ENCODE data around the gene MAP3K13. TPM values are rescaled to one million over a fixed set of nuclear protein-coding genes. Genes with fewer than 3 reads are reported as not detected.

Gene MAP3K13
- total RNA-seq, 2 donors from 2014 or later, result 20.4 to 21.1 TPM

DNA sequence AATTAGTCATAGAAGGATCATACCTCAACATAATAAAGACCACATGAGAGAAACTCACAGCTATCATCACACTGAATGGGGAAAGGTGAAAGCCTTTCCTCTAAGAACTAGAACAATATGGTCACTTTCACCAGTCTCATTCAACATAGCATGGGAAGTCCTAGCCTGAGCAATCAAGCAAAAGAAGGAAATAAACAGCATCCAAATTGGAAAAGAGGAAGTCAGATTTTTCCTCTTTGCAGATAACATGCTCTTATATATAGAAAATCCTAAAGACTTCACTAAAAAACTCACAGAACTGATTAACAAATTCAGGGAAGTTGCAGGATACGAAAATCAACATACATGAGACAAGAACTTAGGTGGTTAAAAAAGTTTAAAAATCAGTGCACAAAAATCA is 24.7 kb downstream of the MAP3K13 start:
- Histone ChIP-seq H3K27ac (ENCODE audit: low read depth, low read length) (no peak overlapping the region), H3K4me3 (ENCODE audit: low read length) (no peak overlapping the region), H3K9ac (ENCODE audit: extremely low read depth, low read length, poor library complexity, severe bottlenecking) (no peak overlapping the region), H3K27me3 (ENCODE audit: control insufficient read depth, insufficient read depth, low read length, poor library complexity, severe bottlenecking) (no peaks in the 10 kb centered on the region), H3K4me1 (ENCODE audit: control insufficient read depth, insufficient read depth, low read length) (no peaks in the 10 kb centered on the region), H3K9me3 (ENCODE audit: control insufficient read depth, low read length) (no peaks in the 10 kb centered on the region), H3K36me3 (ENCODE audit: control insufficient read depth, insufficient read depth, low read length) (no peaks in the 10 kb centered on the region)
- Mint-ChIP-seq H3K4me1 (no peaks in the 10 kb centered on the region), H3K36me3 (ENCODE audit: low read depth) (no peaks in the 10 kb centered on the region), H3K27ac (no peak overlapping the region), H3K27me3 (ENCODE audit: insufficient read depth) (peaks cover 28% of the 10 kb centered on the region), H3K9me3 (peaks cover 4% of the 10 kb centered on the region), H3K4me3 (no peak overlapping the region)
- TF ChIP-seq, protein P1, sequence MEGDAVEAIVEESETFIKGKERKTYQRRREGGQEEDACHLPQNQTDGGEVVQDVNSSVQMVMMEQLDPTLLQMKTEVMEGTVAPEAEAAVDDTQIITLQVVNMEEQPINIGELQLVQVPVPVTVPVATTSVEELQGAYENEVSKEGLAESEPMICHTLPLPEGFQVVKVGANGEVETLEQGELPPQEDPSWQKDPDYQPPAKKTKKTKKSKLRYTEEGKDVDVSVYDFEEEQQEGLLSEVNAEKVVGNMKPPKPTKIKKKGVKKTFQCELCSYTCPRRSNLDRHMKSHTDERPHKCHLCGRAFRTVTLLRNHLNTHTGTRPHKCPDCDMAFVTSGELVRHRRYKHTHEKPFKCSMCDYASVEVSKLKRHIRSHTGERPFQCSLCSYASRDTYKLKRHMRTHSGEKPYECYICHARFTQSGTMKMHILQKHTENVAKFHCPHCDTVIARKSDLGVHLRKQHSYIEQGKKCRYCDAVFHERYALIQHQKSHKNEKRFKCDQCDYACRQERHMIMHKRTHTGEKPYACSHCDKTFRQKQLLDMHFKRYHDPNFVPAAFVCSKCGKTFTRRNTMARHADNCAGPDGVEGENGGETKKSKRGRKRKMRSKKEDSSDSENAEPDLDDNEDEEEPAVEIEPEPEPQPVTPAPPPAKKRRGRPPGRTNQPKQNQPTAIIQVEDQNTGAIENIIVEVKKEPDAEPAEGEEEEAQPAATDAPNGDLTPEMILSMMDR (conservative IDR thresholded peaks at IDR 0.05), result no peak
- no CpG with 5 or more reads among the region's 1 CpG for WGBS, 2 experiments (ENCODE audit: insufficient coverage in 1 of 2, insufficient read length in 1 of 2)
- no peak for DNase-seq

DNA sequence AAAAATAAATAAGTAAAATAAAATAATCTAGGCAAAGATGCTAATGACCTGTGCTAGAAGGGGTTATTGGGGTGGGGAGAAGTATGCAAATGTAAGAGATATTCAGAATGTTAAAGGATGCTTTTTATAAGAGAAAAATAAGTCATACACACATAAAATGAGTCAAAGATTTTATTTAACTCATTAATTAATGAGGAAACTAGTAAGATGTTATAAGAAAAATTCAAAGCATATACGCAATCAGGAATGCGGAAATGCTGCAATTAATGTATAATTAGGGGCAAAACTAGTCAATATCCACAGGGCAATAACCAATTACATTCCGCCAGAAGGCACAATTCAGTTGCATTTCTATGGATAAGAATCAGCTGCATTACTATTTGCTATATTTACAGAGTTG is 30.1 kb downstream of the MAP3K13 start:
- no peak overlapping the region for H3K27ac Mint-ChIP-seq
- no peaks in the 10 kb centered on the region for H3K36me3 Mint-ChIP-seq (ENCODE audit: low read depth)
- H3K9ac ChIP-seq (ENCODE audit: extremely low read depth, low read length, poor library complexity, severe bottlenecking), result no peak overlapping the region
- H3K27ac ChIP-seq (ENCODE audit: low read depth, low read length), result no peak overlapping the region
- H3K9me3 Mint-ChIP-seq, result no peaks in the 10 kb centered on the region
- no peak overlapping the region for H3K4me3 ChIP-seq (ENCODE audit: low read length)
- DNase-seq, result no peak
- H3K4me1 ChIP-seq (ENCODE audit: control insufficient read depth, insufficient read depth, low read length), result no peaks in the 10 kb centered on the region
- TF ChIP-seq, protein P1 (conservative IDR thresholded peaks at IDR 0.05), result no peak
- H3K4me1 Mint-ChIP-seq, result no peaks in the 10 kb centered on the region
- no peak overlapping the region for H3K4me3 Mint-ChIP-seq
- WGBS, 2 experiments (ENCODE audit: insufficient coverage in 1 of 2, insufficient read length in 1 of 2), result 95 to 100% methylated on average over 1 to 3 of the region's 3 CpGs
- no peaks in the 10 kb centered on the region for H3K9me3 ChIP-seq (ENCODE audit: control insufficient read depth, low read length)
- no peaks in the 10 kb centered on the region for H3K36me3 ChIP-seq (ENCODE audit: control insufficient read depth, insufficient read depth, low read length)
- no peaks in the 10 kb centered on the region for H3K27me3 ChIP-seq (ENCODE audit: control insufficient read depth, insufficient read depth, low read length, poor library complexity, severe bottlenecking)
- H3K27me3 Mint-ChIP-seq (ENCODE audit: insufficient read depth), result peaks cover 14% of the 10 kb centered on the region

DNA sequence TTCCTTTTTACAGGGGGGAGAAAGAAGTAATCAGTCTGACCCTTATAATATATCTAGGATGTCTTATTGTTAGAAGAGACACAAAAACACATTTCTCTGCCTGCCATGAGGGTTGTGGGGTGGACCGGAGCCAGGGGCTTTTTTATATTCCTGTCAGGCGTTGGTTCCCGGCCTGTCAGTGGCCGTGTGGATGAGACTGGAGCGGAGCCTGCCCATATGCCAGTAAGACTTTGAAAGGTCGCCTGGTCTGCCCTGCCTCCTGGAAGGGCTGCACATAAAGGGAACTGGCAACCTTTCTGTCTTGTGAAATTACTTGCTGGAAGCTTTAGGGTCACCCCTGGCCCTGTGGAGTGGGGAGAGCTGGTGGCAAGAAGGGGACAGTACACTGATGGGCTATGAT is 34.7 kb downstream of the MAP3K13 start:
- WGBS, 2 experiments (ENCODE audit: insufficient coverage in 1 of 2, insufficient read length in 1 of 2), result 89 to 93% methylated on average over 6 of the region's 6 CpGs
- H3K9me3 Mint-ChIP-seq, result no peaks in the 10 kb centered on the region

More for the DNA sequence above, 34.7 kb downstream of the MAP3K13 start:
- H3K36me3 Mint-ChIP-seq (ENCODE audit: low read depth), result no peaks in the 10 kb centered on the region
- no peaks in the 10 kb centered on the region for H3K36me3 ChIP-seq (ENCODE audit: control insufficient read depth, insufficient read depth, low read length)
- no peaks in the 10 kb centered on the region for H3K9me3 ChIP-seq (ENCODE audit: control insufficient read depth, low read length)
- no peak overlapping the region for H3K27ac Mint-ChIP-seq
- H3K27me3 Mint-ChIP-seq (ENCODE audit: insufficient read depth), result peaks cover 3% of the 10 kb centered on the region
- H3K4me3 Mint-ChIP-seq, result no peak overlapping the region
- H3K9ac ChIP-seq (ENCODE audit: extremely low read depth, low read length, poor library complexity, severe bottlenecking), result no peak overlapping the region
- no peaks in the 10 kb centered on the region for H3K27me3 ChIP-seq (ENCODE audit: control insufficient read depth, insufficient read depth, low read length, poor library complexity, severe bottlenecking)
- no peaks in the 10 kb centered on the region for H3K4me1 Mint-ChIP-seq
- no peak overlapping the region for H3K4me3 ChIP-seq (ENCODE audit: low read length)
- H3K4me1 ChIP-seq (ENCODE audit: control insufficient read depth, insufficient read depth, low read length), result no peaks in the 10 kb centered on the region
- DNase-seq, result no peak
- TF ChIP-seq, protein P1 (conservative IDR thresholded peaks at IDR 0.05), result no peak
- H3K27ac ChIP-seq (ENCODE audit: low read depth, low read length), result peak overlapping the region; percentile 47
